Measurements from ENCODE around the gene LOC128125822.

The LOC128125822 gene

DNA sequence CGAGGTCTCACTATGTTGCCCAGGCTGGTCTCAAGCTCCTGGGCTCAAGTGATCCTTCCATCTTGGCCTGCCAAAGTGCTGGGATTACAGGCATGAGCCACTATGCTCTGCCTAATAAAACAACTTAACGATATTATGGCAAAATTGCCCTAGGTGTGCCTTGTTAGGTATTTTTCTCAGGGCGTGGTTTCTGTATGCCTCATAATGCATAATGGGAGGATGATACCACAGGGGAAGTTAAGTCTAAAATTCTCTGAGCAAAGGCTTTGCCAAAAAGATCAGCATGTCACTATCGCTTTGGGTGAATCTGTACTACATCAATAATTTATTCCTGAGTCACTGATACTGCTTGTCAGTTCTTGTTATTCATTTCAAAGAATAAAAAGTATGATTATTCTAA, 15.9 kb upstream of the LOC128125822 start:
- no peak for DNase-seq

DNA sequence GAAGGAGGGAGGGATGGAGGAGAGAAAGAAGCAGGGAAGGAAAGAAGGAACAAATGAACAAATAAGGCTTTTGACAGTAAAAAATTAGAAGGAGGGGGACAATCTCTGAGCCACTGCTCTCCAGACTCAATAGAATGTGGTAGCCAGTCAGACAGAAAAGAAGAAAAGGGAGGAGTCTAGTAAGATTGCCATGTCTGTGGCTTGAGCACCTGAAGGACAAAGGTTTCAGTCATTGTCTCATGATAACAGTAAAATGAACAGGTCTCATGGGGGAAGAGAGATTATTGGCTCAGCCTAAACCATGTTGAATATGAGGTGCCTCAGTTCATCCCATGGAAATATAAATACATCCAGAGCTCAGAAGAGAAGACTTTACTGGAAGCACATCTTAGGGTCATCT, 14.0 kb upstream of the LOC128125822 start:
- no peak for DNase-seq

DNA sequence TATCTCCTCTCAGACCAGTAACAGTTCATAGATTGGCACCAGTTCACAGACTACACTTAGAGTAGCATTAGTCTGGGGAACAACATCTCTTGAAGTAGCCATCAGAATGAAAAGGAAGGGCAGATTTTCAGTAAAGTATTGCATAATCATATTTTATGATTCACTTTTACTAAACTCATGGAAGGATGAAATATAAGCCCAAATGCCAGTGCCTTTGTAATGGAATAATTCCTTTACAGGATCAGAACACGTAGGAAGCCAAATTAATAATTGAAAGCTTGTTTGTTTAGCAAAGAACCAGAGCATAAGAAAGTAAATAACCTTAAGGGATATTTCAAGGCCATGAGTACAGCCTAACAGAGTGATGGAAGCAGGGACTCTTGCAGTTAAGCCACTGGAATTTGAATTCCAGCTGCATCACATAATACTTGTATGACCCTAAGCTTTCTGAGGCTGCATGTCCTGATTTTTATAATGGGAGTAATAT, 11.4 kb upstream of the LOC128125822 start:
- DNase-seq, result no peak

DNA sequence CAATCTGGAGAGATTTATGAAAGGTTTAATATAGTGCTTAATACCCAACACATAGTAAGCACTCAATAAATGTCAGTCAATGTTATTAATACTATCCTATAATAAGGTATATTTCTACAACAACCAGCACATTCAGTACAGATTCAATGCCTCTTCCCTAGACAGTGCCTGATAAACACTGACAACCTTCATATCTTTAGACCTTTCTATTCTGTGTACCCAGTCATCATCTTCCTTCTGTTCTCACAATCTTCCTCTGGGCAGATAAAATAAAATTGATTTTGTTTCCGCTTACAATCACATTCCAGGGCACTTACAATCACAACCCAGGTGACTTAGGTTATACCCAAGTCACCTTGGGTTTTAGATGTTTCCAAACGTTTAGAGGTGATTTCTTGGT, 11.0 kb upstream of the LOC128125822 start:
- DNase-seq, result no peak

DNA sequence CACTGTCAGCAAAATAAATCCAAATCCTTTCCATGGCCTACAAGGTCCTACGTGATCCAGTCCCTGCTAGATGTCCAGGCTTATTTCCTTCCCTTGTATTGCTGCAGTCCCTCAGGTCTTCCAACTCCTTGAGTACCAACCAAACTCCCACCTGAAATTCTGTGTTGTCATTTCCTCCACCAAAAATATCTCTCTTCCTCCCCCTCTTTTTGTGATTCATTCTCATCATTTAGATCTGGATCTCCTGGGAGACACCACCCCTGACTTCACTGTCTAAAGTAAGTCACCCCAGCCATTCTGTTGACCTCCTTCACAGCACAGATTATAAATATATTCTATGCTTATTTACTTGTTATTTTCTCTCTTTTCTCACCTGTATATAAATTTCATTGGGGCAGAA, 9.0 kb upstream of the LOC128125822 start:
- no peak for DNase-seq

DNA sequence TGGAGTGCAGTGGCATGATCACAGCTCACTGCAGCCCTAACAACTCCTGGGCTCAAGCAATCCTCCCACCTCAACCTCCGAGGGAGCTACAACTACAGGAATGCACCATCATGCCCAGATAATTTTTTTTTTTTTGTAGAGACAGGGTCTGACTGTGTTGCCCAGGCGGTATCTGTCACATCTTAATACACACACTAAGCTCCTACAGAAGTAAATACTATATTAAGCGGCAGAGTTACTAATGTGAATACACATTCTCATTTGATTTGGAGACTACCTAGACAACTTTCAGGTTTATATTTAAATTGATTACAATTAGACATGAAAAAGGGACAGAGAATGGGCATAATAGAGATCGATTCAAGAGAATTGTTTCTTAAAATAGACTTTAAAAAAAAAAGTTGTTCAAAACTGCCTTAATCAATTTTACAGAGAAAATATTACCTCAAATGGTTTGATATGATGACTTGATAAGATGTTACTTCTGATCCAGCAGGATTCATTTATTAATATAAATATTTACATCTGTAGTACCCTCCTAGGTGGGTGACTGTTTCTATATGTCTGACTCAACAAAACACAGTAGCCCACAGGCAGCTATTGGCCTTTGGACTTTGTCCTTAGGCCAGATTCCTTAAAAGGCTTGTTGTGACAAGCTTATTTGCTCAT, 7.1 kb upstream of the LOC128125822 start:
- DNase-seq, result no peak

DNA sequence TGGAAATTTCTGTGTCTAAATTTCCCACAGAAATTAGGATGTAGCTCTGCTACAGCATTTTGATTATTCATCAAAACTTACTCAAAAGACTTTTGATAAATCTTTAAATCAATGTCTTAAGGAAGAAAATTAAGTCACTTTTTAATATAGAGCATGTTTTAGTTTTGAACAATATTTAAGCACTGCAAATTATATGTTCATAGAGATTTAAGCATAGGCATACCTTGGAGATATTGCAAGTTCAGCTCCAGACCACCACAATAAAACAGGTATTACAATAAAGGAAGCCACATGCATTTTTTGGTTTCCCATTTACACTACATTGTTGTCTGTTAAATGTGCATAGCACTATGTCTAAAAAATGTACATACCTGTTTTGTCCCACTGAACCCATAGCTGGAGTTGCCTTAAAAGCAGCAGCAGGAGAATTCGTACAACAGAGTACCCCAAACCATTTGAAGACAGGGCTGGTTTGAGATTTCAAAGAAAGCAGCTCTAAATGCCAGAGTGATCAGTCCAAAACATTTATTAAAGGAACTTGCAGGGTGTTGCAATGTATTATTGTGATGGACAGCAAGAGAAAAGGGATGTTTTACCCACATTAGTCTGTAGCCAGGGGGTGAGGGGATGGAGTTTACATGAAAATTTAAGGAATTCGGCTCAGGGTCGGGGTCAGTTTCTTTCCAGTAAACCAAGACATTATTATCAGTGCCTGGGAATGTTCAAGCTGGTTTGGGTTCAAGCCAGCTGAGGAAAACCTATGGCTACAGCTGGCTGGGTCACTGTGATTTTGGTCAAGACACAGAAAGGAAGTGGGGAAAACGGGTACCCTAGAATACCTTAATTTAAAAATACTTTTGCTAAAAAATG, 6.3 kb upstream of the LOC128125822 start:
- DNase-seq, result no peak

DNA sequence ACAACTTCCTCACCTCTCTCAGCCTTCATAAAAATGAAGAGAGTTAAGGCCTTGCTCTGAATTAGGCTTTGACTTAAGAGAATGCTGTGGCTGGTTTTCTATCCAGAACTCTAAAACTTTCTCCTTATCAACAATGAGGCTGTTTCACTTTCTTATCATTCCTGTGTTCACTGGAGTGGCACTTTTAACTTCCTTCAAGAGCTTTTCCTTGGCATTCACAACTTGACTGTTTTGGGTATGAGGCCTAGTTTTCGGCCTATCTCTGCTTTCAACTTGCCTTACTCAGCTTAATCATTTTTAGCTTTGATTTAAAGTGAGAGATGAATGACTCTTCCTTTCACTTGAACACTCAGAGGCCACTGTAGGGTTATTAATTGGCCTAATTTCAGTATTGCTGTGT, 4.3 kb upstream of the LOC128125822 start:
- DNase-seq, result no peak

DNA sequence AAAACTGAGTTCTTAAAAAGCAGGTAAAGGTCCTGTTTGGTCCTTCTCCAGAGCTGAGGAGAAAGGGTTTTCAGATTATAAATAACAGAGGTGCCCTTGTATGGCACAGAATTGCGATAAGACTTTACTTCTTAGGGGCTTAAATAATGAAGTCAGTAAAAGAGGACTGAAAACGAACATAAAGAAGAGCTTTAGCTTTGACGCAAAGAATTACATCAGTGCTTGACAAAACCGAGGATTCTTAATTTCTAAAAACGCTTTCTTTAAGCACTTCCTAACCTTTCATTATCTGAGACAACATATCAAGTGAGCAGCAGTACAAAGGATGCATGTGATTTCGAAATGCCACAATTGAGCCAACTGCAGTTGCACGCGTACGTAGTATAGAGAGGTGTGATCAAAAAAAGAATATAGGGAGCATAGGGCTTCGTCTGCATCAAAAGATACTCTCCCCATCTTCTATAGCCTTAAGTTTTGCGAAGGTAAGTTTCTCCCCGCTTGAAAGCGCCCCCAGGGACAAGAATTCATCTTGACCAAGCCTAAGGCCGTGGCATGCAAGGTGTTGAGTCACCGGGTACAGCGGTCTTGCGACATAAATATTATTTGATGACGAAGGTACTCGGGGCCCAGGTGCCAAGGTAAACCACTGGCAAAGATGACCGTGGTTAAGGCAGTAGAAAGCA, 778 bp upstream of the LOC128125822 start:
- DNase-seq, result no peak

DNA sequence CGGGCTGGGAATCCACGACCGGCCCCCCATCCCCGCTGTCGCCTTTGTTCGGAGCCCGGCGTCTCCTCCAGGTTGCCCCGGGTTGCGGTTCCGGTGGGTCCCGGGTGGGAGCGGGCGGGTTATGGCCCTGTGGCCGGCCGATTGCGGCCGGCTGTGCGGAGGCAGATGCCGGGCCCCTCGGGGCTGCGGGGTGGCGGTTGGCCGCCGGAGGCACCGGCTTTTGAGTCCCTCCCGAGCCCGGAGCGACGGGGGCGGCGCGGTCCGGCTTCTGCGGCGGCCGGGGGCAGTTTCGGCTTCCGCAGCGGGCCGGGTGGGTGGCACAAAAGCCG, 431 bp downstream of the LOC128125822 start:
- no peak for DNase-seq

DNA sequence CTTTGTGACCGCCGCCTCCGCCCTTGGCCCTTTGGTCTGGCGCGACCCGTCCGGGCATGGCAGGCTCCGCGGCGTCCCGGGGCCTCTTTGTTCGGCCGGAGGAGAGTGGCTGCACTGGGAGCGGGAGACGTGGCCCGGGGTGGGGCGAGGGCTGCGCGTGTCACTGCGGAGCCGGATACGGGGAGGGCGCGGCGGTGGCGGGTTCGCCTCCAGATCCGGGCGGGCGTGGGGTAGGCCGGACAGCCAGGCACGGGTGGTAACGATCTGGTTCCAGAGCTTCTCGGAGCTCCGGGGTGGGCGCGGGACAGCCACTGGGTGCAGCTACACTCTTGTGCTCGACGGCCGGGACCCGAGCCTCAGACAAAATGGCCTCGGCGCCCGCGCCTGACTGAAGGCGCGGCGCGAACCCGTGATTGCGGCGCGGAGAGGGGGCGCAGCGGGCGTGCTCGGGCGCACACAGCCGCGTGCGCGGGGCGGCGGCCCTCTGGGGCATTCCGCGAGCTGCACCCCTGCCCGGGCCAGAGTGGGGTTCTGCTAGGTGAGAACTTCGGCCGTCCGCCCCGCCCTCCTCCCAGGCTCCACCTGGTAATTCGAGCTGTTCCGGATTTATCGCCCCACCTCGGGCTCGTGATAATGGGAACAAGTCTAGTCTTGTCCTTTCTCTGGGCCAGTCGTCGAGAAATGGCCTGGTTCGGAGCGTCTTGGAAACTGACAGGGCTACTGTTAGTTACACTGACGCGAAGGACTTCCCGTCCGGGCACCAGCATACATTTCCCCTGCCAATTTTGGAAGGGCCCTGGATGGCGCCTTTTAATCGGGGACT, 1.0 kb downstream of the LOC128125822 start:
- DNase-seq, result peak; percentile 74

DNA sequence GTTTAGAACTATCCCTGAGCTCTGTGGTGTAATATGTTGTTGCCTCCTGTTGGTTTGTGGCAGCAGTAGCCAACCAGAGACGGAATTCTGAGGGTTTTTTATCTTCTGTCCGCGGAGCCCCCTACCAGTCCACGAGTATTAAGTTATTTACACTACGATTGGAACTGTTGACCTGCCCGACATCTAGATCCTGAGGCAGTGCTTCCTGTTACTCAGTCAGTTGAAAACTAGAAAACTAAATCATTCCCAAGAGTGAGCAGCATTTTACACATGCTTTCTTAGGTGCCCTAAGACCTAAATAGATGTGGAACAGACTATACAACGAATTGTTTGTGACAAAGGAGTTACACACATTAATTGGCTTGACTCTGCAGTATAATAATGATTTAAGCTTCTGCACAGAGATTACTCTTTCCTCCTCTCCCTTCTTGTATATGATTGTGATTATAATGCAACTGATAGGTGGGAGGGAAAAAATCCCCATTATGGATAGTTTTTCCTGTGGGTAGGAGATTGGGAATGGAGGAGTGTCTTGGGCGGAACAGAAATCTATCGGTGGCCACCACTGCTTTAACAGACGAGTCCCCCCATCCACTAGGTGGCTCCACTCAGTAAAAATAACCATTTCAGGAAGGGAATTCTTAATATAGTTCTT, 1.7 kb downstream of the LOC128125822 start:
- peak; percentile 12 for DNase-seq

DNA sequence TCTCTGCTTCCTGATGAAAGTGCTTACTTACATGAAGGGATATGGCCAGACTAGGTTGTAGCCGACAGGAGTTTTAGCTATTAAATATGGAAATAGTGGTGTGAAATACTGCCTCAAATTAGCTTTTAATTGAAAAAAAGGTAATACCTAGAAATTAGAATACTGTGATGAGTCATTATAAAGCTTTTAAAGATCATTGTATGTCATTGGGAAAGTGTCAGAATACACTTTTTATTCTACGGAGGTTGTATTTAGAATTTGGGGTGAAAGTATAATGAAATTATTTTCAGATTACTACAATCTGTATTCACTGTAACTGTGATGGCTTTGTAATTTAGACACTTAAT, 2.2 kb downstream of the LOC128125822 start:
- no peak for DNase-seq

DNA sequence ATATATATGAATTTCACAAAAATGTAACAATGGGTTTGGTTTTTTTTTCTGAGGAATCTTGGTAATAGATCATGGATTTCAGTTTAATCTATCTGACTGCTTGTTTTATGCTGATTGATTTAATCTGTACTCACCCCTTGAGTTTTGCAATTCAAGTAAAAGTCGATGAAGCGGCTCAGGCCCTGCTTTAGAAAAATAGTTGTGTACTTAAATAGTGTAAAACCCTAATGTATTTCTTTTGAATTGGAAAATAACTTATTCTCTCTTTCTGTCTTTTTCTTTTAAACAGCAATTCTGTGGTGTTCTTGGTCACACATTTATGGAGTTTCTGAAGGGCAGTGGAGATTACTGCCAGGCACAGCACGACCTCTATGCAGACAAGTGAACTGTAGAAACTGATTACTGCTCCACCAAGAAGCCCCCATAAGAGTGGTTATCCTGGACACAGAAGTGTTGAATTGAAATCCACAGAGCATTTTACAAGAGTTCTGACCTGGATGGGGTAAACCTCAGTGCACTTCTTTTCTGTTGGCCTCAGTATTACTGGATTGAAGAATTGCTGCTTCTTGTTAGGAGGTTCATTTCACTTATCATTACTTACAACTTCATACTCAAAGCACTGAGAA, 4.0 kb downstream of the LOC128125822 start:
- no peak for DNase-seq

DNA sequence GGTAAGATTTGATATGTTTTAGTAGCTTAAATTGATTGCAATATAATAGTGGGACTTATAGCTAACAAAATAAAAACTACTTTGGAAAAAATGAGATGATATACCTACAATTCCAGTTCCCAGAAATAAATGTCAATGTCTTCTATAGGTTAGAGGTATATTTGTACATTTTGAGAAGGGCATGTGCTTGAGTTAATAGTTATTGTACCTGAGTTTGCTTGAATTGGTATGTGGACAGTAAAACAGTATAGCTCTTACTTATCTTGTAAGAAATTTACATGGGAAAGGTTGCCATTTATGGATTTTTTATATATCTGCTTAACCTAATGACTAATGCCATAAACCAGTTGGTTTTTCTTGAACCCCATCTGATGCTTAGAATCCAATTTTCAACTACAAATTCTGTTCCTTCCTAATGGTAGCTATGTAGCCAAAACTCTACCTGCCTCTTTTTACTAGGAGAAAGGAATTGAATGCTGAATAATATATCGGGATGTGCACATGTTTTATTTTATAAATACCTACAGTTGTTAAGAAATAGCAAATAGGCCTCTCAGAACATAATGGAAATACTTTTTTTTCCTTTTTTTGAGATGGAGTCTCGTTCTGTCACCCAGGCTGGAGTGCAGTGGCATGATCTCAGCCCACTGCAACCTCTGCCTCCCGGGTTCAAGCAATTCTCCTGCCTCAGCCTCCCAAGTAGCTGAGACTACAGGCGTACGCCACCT, 4.9 kb downstream of the LOC128125822 start:
- DNase-seq, result no peak

DNA sequence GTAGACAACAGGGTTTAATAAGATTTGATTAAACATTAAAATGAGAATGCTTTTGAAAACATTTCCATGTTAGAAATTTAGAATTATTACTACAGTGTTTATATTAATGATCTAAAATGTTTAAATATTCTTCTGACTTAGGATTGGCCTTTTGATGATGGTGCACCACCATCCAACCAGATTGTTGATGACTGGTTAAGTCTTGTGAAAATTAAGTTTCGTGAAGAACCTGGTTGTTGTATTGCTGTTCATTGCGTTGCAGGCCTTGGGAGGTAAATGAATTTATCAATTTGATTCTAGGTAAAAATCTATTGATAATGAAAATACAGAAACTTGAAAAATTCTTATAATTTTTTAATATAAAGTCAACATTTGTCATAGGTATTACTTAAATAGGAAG, 6.5 kb downstream of the LOC128125822 start:
- DNase-seq, result no peak

DNA sequence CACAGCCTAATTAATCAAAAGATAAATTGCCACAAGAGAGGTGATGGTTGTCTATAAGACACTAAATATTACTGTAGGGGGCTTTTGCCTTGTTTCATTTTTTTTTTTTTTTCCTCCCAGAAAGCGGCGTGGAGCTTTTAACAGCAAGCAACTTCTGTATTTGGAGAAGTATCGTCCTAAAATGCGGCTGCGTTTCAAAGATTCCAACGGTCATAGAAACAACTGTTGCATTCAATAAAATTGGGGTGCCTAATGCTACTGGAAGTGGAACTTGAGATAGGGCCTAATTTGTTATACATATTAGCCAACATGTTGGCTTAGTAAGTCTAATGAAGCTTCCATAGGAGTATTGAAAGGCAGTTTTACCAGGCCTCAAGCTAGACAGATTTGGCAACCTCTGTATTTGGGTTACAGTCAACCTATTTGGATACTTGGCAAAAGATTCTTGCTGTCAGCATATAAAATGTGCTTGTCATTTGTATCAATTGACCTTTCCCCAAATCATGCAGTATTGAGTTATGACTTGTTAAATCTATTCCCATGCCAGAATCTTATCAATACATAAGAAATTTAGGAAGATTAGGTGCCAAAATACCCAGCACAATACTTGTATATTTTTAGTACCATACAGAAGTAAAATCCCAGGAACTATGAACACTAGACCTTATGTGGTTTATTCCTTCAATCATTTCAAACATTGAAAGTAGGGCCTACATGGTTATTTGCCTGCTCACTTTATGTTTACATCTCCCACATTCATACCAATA, 7.8 kb downstream of the LOC128125822 start:
- DNase-seq, result no peak

DNA sequence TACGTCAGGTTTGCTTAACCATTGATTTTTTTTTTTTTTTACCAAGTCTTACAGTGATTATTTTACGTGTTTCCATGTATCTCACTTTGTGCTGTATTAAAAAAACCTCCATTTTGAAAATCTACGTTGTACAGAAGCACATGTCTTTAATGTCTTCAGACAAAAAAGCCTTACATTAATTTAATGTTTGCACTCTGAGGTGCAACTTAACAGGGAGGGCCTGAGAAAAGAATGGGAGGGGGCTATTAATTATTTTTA, 8.4 kb downstream of the LOC128125822 start:
- DNase-seq, result no peak

DNA sequence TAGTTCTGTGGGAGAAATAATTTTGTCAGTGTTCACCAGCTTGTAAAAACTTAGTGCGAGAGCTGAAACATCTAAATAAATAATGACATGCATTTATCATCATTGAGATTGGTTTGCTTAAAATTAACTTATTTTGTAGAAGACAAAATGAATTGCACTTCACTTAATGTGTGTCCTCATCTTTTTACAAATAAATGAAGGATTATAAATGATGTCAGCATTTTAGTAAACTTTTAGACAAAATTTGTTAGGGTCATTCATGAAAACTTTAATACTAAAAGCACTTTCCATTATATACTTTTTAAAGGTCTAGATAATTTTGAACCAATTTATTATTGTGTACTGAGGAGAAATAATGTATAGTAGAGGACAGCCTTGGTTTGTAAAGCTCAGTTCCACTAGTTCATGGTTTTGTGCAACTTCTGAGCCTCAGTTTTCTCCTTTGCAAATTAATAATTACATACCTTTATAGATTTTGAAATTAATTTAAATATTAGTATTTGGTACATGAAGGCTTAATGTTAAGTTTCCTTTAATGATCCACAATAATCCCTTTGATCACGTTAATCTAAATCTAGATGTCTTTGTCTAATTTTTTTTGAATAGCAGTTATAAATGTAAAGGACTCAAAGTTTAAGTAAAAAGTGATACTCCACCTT, 9.2 kb downstream of the LOC128125822 start:
- no peak for DNase-seq

Measured in muscle of arm (tissue), 1 donor.